ELR (cell line): ENCODE results near the gene SEC24D.

Experiments used
- DNase-seq: peaks from one replicate; pipeline ENCODE4 v3.0.0-alpha.2; 2015; ENCODE audit warnings: low read depth

SEC24D gene

GRCh38 chr4:118718511-118719170, 117.3 kb downstream of the SEC24D start:
- no peak for DNase-seq

GRCh38 chr4:118716304-118716703, 119.6 kb downstream of the SEC24D start:
- no peak for DNase-seq

- DNase-seq: no peak
These were observed 121.2 kb downstream of the SEC24D start for GRCh38 chr4:118714682-118715081.

GRCh38 chr4:118712872-118713271, 123.1 kb downstream of the SEC24D start:
- DNase-seq: peak; percentile 45

- DNase-seq: no peak
These were observed 124.9 kb downstream of the SEC24D start for GRCh38 chr4:118711052-118711451.

GRCh38 chr4:118703118-118703517, 132.8 kb downstream of the SEC24D start:
- no peak for DNase-seq

- DNase-seq: peak; percentile 90
These were observed 150.8 kb downstream of the SEC24D start, which contains the start of gene METTL14 for GRCh38 chr4:118684873-118685811. METTL14 (plus strand) TSS chr4:118685392; CDS start chr4:118685535, 143 bp downstream.

GRCh38 chr4:118683513-118683912, 152.4 kb downstream of the SEC24D start:
- DNase-seq: peak; percentile 37

GRCh38 chr4:118682928-118683327, 153.0 kb downstream of the SEC24D start:
- peak; percentile 64 for DNase-seq

GRCh38 chr4:118680808-118681207, 155.1 kb downstream of the SEC24D start:
- DNase-seq: peak; percentile 6

- peak; percentile 6 for DNase-seq
These were observed 159.8 kb downstream of the SEC24D start for GRCh38 chr4:118676128-118676527.
